AG09309 (cell line): ENCODE data around the gene FUT7.

ENCODE experiments used
- DNase-seq: peaks from one replicate; pipeline ENCODE4 v3.0.0-alpha.2; 2010; ENCODE audit warnings: low read depth
- H3K4me3 ChIP-seq: 2 replicates; pipeline ENCODE4 v1.5.1; 2011; ENCODE audit warnings: mild to moderate bottlenecking, low read depth, low read length, moderate library complexity; ENCODE audit not compliant: control insufficient read depth
- CTCF ChIP-seq: IDR thresholded peaks from 2 replicates; pipeline ENCODE4 v1.5.1; 2011; ENCODE audit warnings: mild to moderate bottlenecking, low read depth, low read length, inconsistent platforms; ENCODE audit not compliant: insufficient read depth, control insufficient read depth; ENCODE audit errors: missing control alignments

The FUT7 gene

GRCh38 chr9:136983656-136984314, 48.1 kb downstream of the FUT7 start:
- no peak overlapping the region for H3K4me3 ChIP-seq
- no peak for DNase-seq
- no peak for TF ChIP-seq CTCF

- DNase-seq: no peak
- no peak for TF ChIP-seq CTCF
- no peak overlapping the region for H3K4me3 ChIP-seq
These were observed 48.7 kb downstream of the FUT7 start for GRCh38 chr9:136983167-136983566.

DNA sequence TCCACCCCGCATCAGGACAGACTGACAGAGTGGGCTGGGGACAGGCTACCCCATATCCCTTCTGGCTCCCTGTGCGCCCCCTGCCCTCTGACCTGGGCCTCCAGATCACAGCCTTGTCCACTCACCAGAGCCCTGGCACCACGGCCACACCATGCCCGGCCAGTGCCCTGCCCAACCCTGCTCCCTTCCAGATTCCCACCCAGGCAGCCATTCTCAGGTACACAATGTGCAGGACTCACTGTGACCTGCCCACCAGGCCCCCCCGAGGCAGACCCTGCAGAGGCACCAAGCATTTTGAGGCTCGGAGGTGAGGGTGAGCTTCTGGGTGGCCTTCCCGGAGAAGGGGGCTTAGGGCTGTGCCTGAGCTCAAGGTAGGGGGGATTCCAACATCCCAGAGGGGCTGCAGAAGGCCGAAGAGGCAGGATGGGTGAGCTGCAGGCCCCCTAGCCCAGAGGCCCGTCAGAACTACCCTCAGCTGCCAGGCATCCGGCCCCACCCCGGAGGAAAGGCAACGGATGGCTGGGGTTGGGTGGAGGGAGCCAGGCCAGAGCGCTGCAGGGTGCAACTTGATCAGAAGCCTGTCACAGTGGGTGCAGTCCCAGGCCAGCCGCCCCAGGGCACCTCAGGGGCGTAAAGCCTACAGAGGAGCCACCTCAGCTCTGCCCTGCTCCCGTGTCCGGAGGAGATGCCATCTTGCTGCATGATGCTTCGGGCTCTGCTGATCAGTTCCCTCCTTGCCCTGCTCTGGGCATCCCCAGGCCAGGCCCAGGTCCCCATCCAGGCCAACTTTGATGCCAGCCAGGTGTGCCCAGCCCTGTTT, 49.4 kb downstream of the FUT7 start, which contains the start of gene LCNL1:
Gene LCNL1 (plus strand): TSS at position 762 of the 820 bp plus-strand sequence. CDS start 594 bp downstream, outside the sequence.
- no peak within 1 kb of the TSS for H3K4me3 ChIP-seq
- DNase-seq: no peak
- no peak for TF ChIP-seq CTCF

DNA sequence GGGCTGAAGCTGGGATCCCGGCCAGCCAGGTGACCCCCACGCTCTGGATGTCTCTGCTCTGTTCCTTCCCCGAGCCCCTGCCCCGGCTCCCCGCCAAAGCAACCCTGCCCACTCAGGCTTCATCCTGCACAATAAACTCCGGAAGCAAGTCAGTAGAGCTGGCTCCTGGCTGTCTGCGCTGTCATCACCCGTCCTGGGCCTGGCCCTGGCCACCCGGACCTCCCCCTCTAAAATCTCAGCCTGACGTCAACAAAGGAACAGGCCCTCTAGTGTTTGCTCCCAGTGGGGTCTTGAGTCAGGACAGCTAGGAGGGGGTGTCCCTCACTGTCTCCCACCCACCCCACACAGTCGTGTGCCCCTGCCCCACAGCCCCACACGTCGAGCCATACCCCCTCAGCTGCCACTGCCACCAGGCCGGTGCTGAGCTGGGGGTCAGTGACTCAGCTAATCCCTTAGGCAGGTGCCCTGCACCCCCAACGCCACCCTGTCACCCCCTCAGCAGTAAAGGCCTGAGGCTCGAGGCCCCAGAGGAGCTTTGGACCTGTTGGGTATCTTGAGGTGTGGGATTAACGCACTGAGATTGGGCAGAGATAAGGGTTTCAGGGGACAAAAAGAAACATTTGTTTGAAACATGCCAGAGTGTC, 50.2 kb downstream of the FUT7 start:
- no peak for TF ChIP-seq CTCF
- no peak for DNase-seq
- no peak overlapping the region for H3K4me3 ChIP-seq

- no peak for DNase-seq
- no peak for TF ChIP-seq CTCF
- H3K4me3 ChIP-seq: no peak overlapping the region
These were observed 51.0 kb downstream of the FUT7 start for GRCh38 chr9:136980669-136981478.
